ENCODE results near the gene FCHO2.

- no peak for TF ChIP-seq EZH2phosphoT487 (IDR thresholded peaks at IDR 0.05; ENCODE audit: low read depth)
- no peak for TF ChIP-seq CTCF (IDR thresholded peaks at IDR 0.05; ENCODE audit: low read depth, low read length)
Measured at GRCh38 chr5:73008831-73009230, 53.0 kb downstream of the FCHO2 start.
